CD8-positive, alpha-beta memory T cell (primary cell): ENCODE data around the gene PI4KB. TPM values are rescaled to one million over a fixed set of nuclear protein-coding genes. Genes with fewer than 3 reads are reported as not detected.
"Not testable (repeated sequence)": the region's sequence is repeated elsewhere in the genome, so short reads cannot be mapped to it uniquely, and the experiment has no call there.

Source experiments
- CTCF ChIA-PET: fragments of 350-600 bp; sonication (Branson Sonifier 250); formaldehyde crosslinking; loops from one replicate; lab custom pipeline; 2021; ENCODE audit warnings: antibody characterized with exemption; lab: Charles Lee
- POLR2A ChIA-PET: fragments of 350-600 bp; sonication (Branson Sonifier 250); formaldehyde crosslinking; loops from one replicate; lab custom pipeline; 2021; ENCODE audit warnings: antibody characterized with exemption; lab: Charles Lee
- DNase-seq, 5 donors: peaks; one replicate each; pipeline versions ENCODE4 v3.0.0 to v3.0.0-alpha.2; 2020 to 2022; ENCODE audit warnings: mixed read lengths in 1 of 5
- H3K27ac ChIP-seq: one replicate; pipeline ENCODE4 v1.7.0; 2013; ENCODE audit warnings: low read depth, mild to moderate bottlenecking, low read length, moderate library complexity
- H3K27me3 ChIP-seq: 2 replicates; pipeline ENCODE4 v1.7.0; 2013; ENCODE audit warnings: low read length, mild to moderate bottlenecking; ENCODE audit not compliant: insufficient read depth, poor library complexity, severe bottlenecking
- H3K36me3 ChIP-seq: 2 replicates; pipeline ENCODE4 v1.7.0; 2013; ENCODE audit warnings: mild to moderate bottlenecking, low read length, moderate library complexity; ENCODE audit not compliant: insufficient read depth
- H3K4me1 ChIP-seq: 2 replicates; pipeline ENCODE4 v1.7.0; 2013; ENCODE audit warnings: mild to moderate bottlenecking, low read length, moderate library complexity; ENCODE audit not compliant: insufficient read depth
- H3K4me3 ChIP-seq: 2 replicates; pipeline ENCODE4 v1.7.0; 2013; ENCODE audit warnings: mild to moderate bottlenecking, low read length
- H3K9me3 ChIP-seq: 2 replicates; pipeline ENCODE4 v1.7.0; 2013; ENCODE audit warnings: mild to moderate bottlenecking, low read length
- H3K27ac Mint-ChIP-seq, 8 donors: one replicate each; pipeline ENCODE4 v1.8.0; 2020 to 2021; ENCODE audit warnings: mixed read lengths in 8 of 8, mild to moderate bottlenecking in 6 of 8, inconsistent platforms in 3 of 8, moderate library complexity in 3 of 8
- H3K27me3 Mint-ChIP-seq, 2 donors: one replicate each; pipeline ENCODE4 v1.8.0; 2020 to 2021; ENCODE audit warnings: mixed read lengths in 2 of 2, mild to moderate bottlenecking in 1 of 2, moderate library complexity in 1 of 2
- H3K36me3 Mint-ChIP-seq, 3 donors: one replicate each; pipeline ENCODE4 v1.8.0; 2020 to 2021; ENCODE audit warnings: mixed read lengths in 3 of 3, inconsistent platforms in 1 of 3, mild to moderate bottlenecking in 1 of 3
- H3K4me1 Mint-ChIP-seq, 3 donors: one replicate each; pipeline ENCODE4 v1.8.0; 2020 to 2021; ENCODE audit warnings: mixed read lengths in 3 of 3, inconsistent platforms in 1 of 3, mild to moderate bottlenecking in 1 of 3
- H3K4me3 Mint-ChIP-seq, 7 donors: one replicate each; pipeline ENCODE4 v1.8.0; 2020 to 2021; ENCODE audit warnings: mixed read lengths in 7 of 7, mild to moderate bottlenecking in 6 of 7, moderate library complexity in 4 of 7, inconsistent platforms in 2 of 7
- H3K9me3 Mint-ChIP-seq, 5 donors: one replicate each; pipeline ENCODE4 v1.8.0; 2020 to 2022; ENCODE audit warnings: mixed read lengths in 5 of 5, mild to moderate bottlenecking in 3 of 5, moderate library complexity in 2 of 5, inconsistent platforms in 1 of 5
- polyA plus RNA-seq: library from polyadenylated mRNA; unstranded; fragments of 300-500 nt; fragmentation: Illumina TruSeq; gene quantifications from one replicate; pipeline ENCODE4 v1.2.3, GENCODE V29; 2021
- total RNA-seq, 2 experiments: library from RNA; stranded (reverse); gene quantifications; one replicate each; pipeline ENCODE4 v1.2.3, GENCODE V29; 2021

Gene PI4KB
- total and polyA plus RNA-seq, 3 experiments from 2014 or later = 59.9 to 67.5 (median 65.5) TPM

DNA sequence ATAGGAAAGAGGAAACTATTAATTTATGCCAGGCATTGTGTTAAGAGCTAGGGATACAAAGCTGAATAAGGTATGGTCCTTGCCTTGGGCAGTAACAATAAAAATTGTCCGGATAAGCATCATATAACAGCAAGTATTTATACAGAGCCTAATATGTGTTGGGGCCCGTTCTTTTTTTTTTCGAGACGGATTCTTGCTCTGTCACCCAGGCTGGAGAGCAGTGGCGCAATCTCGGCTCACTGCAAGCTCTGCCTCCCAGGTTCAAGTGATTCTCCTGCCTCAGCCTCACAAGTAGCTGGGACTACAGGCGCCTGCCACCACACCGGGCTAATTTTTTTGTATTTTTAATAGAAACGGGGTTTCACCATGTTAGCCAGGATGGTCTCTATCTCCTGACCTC, 23.1 kb upstream of the PI4KB start:
- H3K4me1 ChIP-seq = peaks cover 17% of the 10 kb centered on the region
- not testable (repeated sequence) for H3K27me3 Mint-ChIP-seq, H3K36me3 ChIP-seq, H3K4me3 Mint-ChIP-seq, DNase-seq, H3K9me3 Mint-ChIP-seq, H3K9me3 ChIP-seq, H3K27ac Mint-ChIP-seq, H3K27me3 ChIP-seq, H3K4me3 ChIP-seq, H3K27ac ChIP-seq
- ChIA-PET POLR2A (interaction anchor here (0.5 kb wide), 1 partner anchor 262 kb away, joined by 3 read pairs; no protein-coding TSS in a partner anchor), CTCF (interaction anchor here (1.7 to 2.3 kb wide), 2 partner anchors 9 to 12 kb away, joined by 7 to 13 read pairs; no protein-coding TSS in a partner anchor)
- peaks cover 24 to 28% (median 26%) of the 10 kb centered on the region in 3 donors for H3K4me1 Mint-ChIP-seq
- peaks cover 0 to 17% (median 3%) of the 10 kb centered on the region in 3 donors for H3K36me3 Mint-ChIP-seq

DNA sequence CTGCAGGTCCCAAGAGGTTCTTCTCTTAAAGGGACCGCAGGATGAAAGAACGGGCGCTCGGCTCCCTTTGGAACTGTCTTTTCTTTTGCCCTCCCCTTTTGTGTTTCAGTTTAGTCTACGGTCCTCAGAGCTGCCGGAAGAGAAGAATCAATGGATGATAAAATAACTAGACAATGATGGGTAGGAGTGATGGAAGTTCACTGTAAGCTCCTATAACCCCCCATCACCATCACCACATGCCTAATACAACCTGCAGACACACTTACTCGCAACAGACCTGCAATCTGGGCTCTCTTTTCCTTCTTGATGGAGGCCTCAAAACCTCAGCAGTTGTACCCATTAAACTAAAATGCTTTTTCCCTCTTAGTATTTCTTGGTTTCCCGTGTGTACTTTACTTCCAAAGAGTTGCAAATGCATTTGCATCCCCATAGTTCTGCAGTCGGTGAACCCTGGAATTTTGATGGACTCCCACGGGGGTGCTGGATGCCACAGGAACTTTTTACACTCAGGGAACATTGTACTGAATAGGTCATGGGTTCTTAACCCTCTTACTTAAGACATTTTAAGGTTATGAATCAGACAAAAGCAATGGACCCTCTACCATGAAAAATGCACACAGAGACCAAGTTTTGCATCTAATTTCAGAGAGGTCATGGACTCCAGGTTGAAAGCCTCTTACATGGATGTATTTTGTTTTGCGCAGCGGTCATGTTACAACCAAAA, 20.5 kb upstream of the PI4KB start:
- H3K4me3 Mint-ChIP-seq = peak overlapping the region; percentile 85 to 95 (median 93)
- peaks cover 0 to 41% (median 5%) of the 10 kb centered on the region in 3 donors for H3K36me3 Mint-ChIP-seq
- peaks cover 28 to 43% (median 38%) of the 10 kb centered on the region in 3 donors for H3K4me1 Mint-ChIP-seq
- H3K27ac Mint-ChIP-seq = peak overlapping the region; percentile 95 to 100 (median 98)
- peak overlapping the region; percentile 97 for H3K4me3 ChIP-seq
- H3K27me3 Mint-ChIP-seq = peaks cover 0 to 2% of the 10 kb centered on the region in 2 donors
- no peak for DNase-seq
- H3K27ac ChIP-seq = peak overlapping the region; percentile 98
- H3K4me1 ChIP-seq = peaks cover 23% of the 10 kb centered on the region
- POLR2A ChIA-PET = interaction anchor here (1.0 to 1.6 kb wide), 3 partner anchors 9 to 52 kb away, joined by 3 to 10 read pairs (median 3); partner anchors contain the start of genes PI4KB and PSMB4
- no peaks in the 10 kb centered on the region for H3K9me3 ChIP-seq
- H3K9me3 Mint-ChIP-seq = peaks cover 0 to 3% (median 0%) of the 10 kb centered on the region in 5 donors
- H3K27me3 ChIP-seq = no peaks in the 10 kb centered on the region
- CTCF ChIA-PET = no interaction called here
- peaks cover 14% of the 10 kb centered on the region for H3K36me3 ChIP-seq

DNA sequence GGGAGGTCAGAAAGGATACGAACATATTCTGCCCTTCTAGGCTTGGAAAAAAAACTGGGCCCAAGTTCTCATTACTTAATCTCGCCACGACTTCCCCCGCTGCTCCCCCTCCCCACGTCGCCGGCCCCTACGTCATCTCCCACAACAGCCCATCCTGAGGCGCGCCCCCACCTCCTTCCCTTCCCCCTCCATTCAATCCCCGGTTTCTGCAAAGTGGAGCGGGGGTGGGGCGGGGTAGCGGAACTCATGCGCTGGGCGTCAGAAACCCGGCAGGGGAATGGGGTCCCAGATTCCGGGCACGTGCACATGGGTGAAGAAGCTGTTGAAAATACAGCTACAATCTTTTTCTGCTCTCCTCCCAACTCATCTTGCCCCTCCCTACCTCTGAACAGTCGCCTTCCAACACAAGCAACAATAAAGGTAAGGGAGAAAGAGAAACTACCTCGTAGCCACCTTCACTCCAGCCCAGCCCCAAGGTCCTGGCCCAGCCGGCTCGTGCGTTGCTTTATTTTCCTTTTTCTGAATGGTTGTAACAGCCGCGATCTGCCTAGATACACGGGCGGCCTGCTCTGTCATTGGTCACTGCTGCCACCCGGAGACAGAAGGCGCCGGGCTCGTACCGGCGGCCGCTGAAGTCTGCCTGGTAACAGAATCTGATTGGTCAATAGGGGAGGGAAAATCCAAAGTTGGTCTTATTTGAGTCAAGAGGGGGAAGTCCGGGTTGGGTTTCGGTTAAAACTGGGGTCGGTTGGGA, 19.7 kb upstream of the PI4KB start, which contains the start of gene RFX5:
Gene RFX5 (minus strand): TSS at position 484 of the 754 bp plus-strand sequence. CDS start 932 bp downstream, outside the sequence.
- Mint-ChIP-seq H3K36me3 (peaks cover 0 to 48% (median 5%) of the 10 kb centered on the region in 3 donors), H3K4me1 (peaks cover 28 to 43% (median 38%) of the 10 kb centered on the region in 3 donors), H3K9me3 (no peaks in the 10 kb centered on the region), H3K4me3 (peak within 1 kb of the TSS; percentile 85 to 95 (median 93)), H3K27ac (peak within 1 kb of the TSS; percentile 95 to 100 (median 98)), H3K27me3 (peaks cover 0 to 2% of the 10 kb centered on the region in 2 donors)
- DNase-seq = peak; percentile 88 to 97 (median 95)
- Histone ChIP-seq H3K27me3 (no peaks in the 10 kb centered on the region), H3K4me3 (peak within 1 kb of the TSS; percentile 97), H3K4me1 (peaks cover 23% of the 10 kb centered on the region), H3K36me3 (peaks cover 21% of the 10 kb centered on the region), H3K27ac (peak within 1 kb of the TSS; percentile 98), H3K9me3 (no peaks in the 10 kb centered on the region)
- CTCF ChIA-PET = no interaction called here
- POLR2A ChIA-PET = interaction anchor here (0.5 to 1.6 kb wide), 5 partner anchors 8 to 271 kb away, joined by 3 to 10 read pairs (median 3); partner anchors contain the start of genes PI4KB, PSMB4 and ZNF687

- ChIA-PET POLR2A (interaction anchor here (0.5 to 1.7 kb wide), 4 partner anchors 19 to 271 kb away, joined by 3 to 13 read pairs (median 8); partner anchors contain the start of genes PI4KB and ZNF687), CTCF (no interaction called here)
- H3K27me3 ChIP-seq = no peaks in the 10 kb centered on the region
- H3K27ac ChIP-seq = peak overlapping the region; percentile 98
- Mint-ChIP-seq H3K27me3 (no peaks in the 10 kb centered on the region), H3K4me1 (peaks cover 28 to 43% (median 38%) of the 10 kb centered on the region in 3 donors), H3K36me3 (peaks cover 0 to 54% (median 5%) of the 10 kb centered on the region in 3 donors), H3K27ac (peak overlapping the region; percentile 95 to 100 (median 98)), H3K9me3 (no peaks in the 10 kb centered on the region), H3K4me3 (peak overlapping the region; percentile 85 to 95 (median 93))
- DNase-seq = no peak
- no peaks in the 10 kb centered on the region for H3K9me3 ChIP-seq
- H3K36me3 ChIP-seq = peaks cover 24% of the 10 kb centered on the region
- H3K4me1 ChIP-seq = peaks cover 23% of the 10 kb centered on the region
- H3K4me3 ChIP-seq = peak overlapping the region; percentile 97
Measured at GRCh38 chr1:151346082-151346768, 19.0 kb upstream of the PI4KB start.

DNA sequence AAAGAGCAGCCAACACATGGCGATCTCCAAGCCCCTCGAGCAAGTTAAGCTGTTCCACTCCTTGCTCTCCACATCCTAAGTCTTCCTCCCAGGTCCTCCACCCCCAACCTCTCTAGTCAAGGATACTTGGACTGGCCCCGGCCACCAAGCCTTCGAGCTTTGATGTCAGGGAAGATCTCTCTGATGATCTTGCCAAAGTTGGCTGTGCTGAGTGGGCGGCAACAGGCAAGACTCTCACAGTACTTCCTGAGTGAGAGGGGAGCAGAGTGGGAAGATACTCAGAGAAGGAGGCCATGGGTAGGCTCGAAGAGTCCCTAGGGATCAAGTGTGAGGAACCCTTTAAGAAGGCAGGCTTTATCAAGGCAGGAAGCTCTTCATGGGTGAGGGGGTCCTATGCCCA, 17.1 kb upstream of the PI4KB start:
- peaks cover 27% of the 10 kb centered on the region for H3K4me1 ChIP-seq
- peaks cover 0 to 55% (median 5%) of the 10 kb centered on the region in 3 donors for H3K36me3 Mint-ChIP-seq
- H3K27ac Mint-ChIP-seq = peak overlapping the region in 7 of 8 donors; percentile 5 to 77 (median 32)
- H3K4me3 ChIP-seq = no peak overlapping the region
- no peaks in the 10 kb centered on the region for H3K27me3 ChIP-seq
- ChIA-PET POLR2A (no interaction called here), CTCF (interaction anchor here (1.1 to 1.5 kb wide), 2 partner anchors 44 to 55 kb away, joined by 3 to 4 read pairs; partner anchors contain the start of gene PSMB4)
- H3K27me3 Mint-ChIP-seq = no peaks in the 10 kb centered on the region
- H3K9me3 ChIP-seq = no peaks in the 10 kb centered on the region
- H3K4me1 Mint-ChIP-seq = peaks cover 33 to 52% (median 50%) of the 10 kb centered on the region in 3 donors
- no peaks in the 10 kb centered on the region for H3K9me3 Mint-ChIP-seq
- H3K27ac ChIP-seq = no peak overlapping the region
- H3K4me3 Mint-ChIP-seq = peak overlapping the region in 2 of 7 donors; percentile 58 to 65
- peaks cover 24% of the 10 kb centered on the region for H3K36me3 ChIP-seq
- no peak for DNase-seq

- H3K4me1 ChIP-seq = peaks cover 27% of the 10 kb centered on the region
- Mint-ChIP-seq H3K4me3 (no peak overlapping the region), H3K27me3 (no peaks in the 10 kb centered on the region), H3K4me1 (peaks cover 35 to 52% (median 50%) of the 10 kb centered on the region in 3 donors), H3K27ac (peak overlapping the region in 7 of 8 donors; percentile 8 to 77 (median 67)), H3K9me3 (no peaks in the 10 kb centered on the region), H3K36me3 (peaks cover 0 to 55% (median 5%) of the 10 kb centered on the region in 3 donors)
- H3K4me3 ChIP-seq = no peak overlapping the region
- H3K27ac ChIP-seq = no peak overlapping the region
- no peaks in the 10 kb centered on the region for H3K9me3 ChIP-seq
- no peak for DNase-seq
- POLR2A ChIA-PET = no interaction called here
- H3K27me3 ChIP-seq = no peaks in the 10 kb centered on the region
- CTCF ChIA-PET = interaction anchor here (1.1 to 1.6 kb wide), 3 partner anchors 16 to 43 kb away, joined by 4 to 7 read pairs (median 4); partner anchors contain the start of gene PI4KB
- H3K36me3 ChIP-seq = peaks cover 24% of the 10 kb centered on the region
Measured at GRCh38 chr1:151343587-151343986, 16.4 kb upstream of the PI4KB start.

GRCh38 chr1:151342569-151342968, 15.4 kb upstream of the PI4KB start:
- Mint-ChIP-seq H3K27me3 (no peaks in the 10 kb centered on the region), H3K4me3 (no peak overlapping the region), H3K9me3 (no peaks in the 10 kb centered on the region), H3K27ac (peak overlapping the region in 6 of 8 donors; percentile 8 to 88 (median 62)), H3K4me1 (peaks cover 31 to 46% (median 45%) of the 10 kb centered on the region in 3 donors), H3K36me3 (peaks cover 0 to 55% (median 5%) of the 10 kb centered on the region in 3 donors)
- Histone ChIP-seq H3K36me3 (peaks cover 24% of the 10 kb centered on the region), H3K4me3 (no peak overlapping the region), H3K9me3 (no peaks in the 10 kb centered on the region), H3K4me1 (peaks cover 24% of the 10 kb centered on the region), H3K27me3 (no peaks in the 10 kb centered on the region), H3K27ac (no peak overlapping the region)
- ChIA-PET POLR2A (no interaction called here), CTCF (interaction anchor here (1.5 to 4.0 kb wide), 3 partner anchors 15 to 90 kb away, joined by 4 to 13 read pairs (median 7); partner anchors contain the start of gene PI4KB)
- DNase-seq = no peak
